Measurements from ENCODE around the gene PDHX.

DNA sequence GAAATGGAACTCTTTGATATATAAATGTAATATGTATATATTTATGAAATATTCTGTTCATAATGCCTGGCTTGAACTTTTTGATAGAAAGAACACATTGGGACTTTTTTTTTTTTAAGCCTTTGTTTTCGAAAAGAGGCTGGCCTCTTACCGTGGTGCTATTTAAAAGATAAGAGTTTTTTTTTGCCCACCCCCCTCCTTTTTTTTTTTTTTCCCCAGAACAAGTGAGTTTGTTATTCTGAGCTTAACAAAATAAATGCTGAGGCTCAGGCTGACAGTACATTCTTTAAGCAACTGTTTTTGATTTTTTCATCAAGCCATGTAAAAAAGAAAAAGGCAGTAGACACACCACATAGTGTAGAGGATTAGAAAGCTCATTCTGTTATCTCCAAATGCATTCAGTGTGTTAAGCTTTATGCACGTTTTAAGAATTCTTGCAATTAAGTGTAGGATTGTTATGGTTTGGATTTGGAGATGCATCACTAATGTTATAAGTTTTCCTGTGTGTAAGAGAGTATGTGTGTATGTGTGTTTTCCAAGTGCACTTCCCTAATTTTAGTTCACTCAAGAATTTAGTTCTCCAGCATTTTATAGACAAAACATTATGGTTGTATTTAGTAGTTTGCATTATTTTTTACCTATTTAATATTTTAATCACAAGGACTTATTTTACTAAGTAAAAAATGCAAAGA, 12.0 kb downstream of the PDHX start:
- TF ChIP-seq POLR2A (IDR thresholded peaks at IDR 0.05; ENCODE audit: low read depth, low read length) (no peak), MXI1 (IDR thresholded peaks at IDR 0.05; ENCODE audit: borderline replicate concordance, low read depth, low read length) (no peak), SMC3 (IDR thresholded peaks at IDR 0.05; ENCODE audit: low read depth, low read length) (no peak), CEBPB (IDR thresholded peaks at IDR 0.05; ENCODE audit: low read depth, low read length) (no peak), USF2 (IDR thresholded peaks at IDR 0.05; ENCODE audit: low read depth, low read length) (no peak), RAD21 (IDR thresholded peaks at IDR 0.05; ENCODE audit: low read length) (no peak), RFX5 (IDR thresholded peaks at IDR 0.05; ENCODE audit: low read depth, low read length) (no peak), RCOR1 (IDR thresholded peaks at IDR 0.05; ENCODE audit: insufficient replicate concordance, low read length) (no peak), MAFK (IDR thresholded peaks at IDR 0.05; ENCODE audit: low read depth, low read length) (no peak), BHLHE40 (IDR thresholded peaks at IDR 0.05; ENCODE audit: low read depth, low read length) (no peak; the same call in 1 of the 2 replicates), NFE2L2 (IDR thresholded peaks at IDR 0.05; ENCODE audit: low read depth, low read length) (no peak), MAZ (IDR thresholded peaks at IDR 0.05; ENCODE audit: borderline replicate concordance, low read depth, low read length) (no peak), ELK1 (IDR thresholded peaks at IDR 0.05; ENCODE audit: borderline replicate concordance, low read depth, low read length) (no peak)
- TF ChIP-seq, protein P1, sequence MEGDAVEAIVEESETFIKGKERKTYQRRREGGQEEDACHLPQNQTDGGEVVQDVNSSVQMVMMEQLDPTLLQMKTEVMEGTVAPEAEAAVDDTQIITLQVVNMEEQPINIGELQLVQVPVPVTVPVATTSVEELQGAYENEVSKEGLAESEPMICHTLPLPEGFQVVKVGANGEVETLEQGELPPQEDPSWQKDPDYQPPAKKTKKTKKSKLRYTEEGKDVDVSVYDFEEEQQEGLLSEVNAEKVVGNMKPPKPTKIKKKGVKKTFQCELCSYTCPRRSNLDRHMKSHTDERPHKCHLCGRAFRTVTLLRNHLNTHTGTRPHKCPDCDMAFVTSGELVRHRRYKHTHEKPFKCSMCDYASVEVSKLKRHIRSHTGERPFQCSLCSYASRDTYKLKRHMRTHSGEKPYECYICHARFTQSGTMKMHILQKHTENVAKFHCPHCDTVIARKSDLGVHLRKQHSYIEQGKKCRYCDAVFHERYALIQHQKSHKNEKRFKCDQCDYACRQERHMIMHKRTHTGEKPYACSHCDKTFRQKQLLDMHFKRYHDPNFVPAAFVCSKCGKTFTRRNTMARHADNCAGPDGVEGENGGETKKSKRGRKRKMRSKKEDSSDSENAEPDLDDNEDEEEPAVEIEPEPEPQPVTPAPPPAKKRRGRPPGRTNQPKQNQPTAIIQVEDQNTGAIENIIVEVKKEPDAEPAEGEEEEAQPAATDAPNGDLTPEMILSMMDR (conservative IDR thresholded peaks at IDR 0.05; ENCODE audit: low read depth, low read length): no peak
